OCI-LY1 (cell line): ENCODE data around the gene EFHD2.

Experiments used
- CTCF ChIP-seq: fragments of 200-600 bp; sonication (generic), shearing (Covaris generic); IDR thresholded peaks from 2 replicates; pipeline ENCODE4 v1.5.1; 2017; ENCODE audit warnings: mild to moderate bottlenecking, antibody characterized with exemption, low read length, moderate library complexity, mixed read lengths
- EZH2 ChIP-seq: fragments of 200-600 bp; sonication (generic), shearing (Covaris generic); IDR thresholded peaks from 2 replicates; pipeline ENCODE4 v1.8.0; 2017; ENCODE audit warnings: borderline replicate concordance, mixed run types, mild to moderate bottlenecking, antibody characterized with exemption, low read length, moderate library complexity, mixed read lengths

- no peak for TF ChIP-seq CTCF
- no peak for TF ChIP-seq EZH2
These were observed 45.8 kb downstream of the EFHD2 start for GRCh38 chr1:15455522-15455921.
